Measurements from ENCODE around the gene TMEFF1.

DNA sequence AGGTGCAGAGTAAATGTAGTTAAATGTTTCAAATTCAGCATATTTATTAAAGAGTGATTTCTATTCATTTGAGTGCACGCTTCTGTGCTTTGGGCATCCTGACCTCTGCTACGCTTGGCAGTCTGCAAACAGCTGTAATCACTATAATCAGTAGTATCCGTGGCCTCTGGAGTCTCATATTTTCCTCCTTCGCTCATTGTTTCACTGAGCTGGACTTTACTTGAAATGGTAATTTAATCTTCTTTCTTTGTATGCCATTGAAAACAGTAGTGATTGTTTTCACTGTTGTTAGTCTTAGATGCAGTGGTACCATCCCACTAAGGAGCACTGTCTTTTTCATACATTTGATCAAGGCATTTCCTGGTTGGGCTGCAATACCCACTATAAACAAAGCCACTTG, 61.5 kb downstream of the TMEFF1 start:
- no peak for TF ChIP-seq POLR2A (IDR thresholded peaks at IDR 0.05; ENCODE audit: low read length)
- no peak for TF ChIP-seq GATA1 (IDR thresholded peaks at IDR 0.05; ENCODE audit: low read depth, low read length)
